ENCODE measurements around the gene PKLR.
A peak's percentile ranks its signal among the peaks of the same experiment; 100 is the strongest.
"Not testable (repeated sequence)": the region's sequence is repeated elsewhere in the genome, so short reads cannot be mapped to it uniquely, and the experiment has no call there.

The PKLR gene

GRCh38 chr1:155255243-155256007 lies 45.8 kb downstream of the PKLR start, which contains the start of gene ENTREP3:
TSS of gene ENTREP3 (minus strand) at chr1:155255483. CDS start at chr1:155254877, 606 bp downstream.
- DNase-seq (ENCODE audit: low read depth in 3 of 3): peak; percentile 63 to 82 (median 67)

- DNase-seq (ENCODE audit: low read depth in 3 of 3): no peak
Measured at GRCh38 chr1:155254714-155255242, 46.5 kb downstream of the PKLR start.

- no peak for DNase-seq (ENCODE audit: low read depth in 3 of 3)
Measured at GRCh38 chr1:155254228-155254713, 47.0 kb downstream of the PKLR start.

GRCh38 chr1:155253797-155254196 lies 47.4 kb downstream of the PKLR start:
- DNase-seq (ENCODE audit: low read depth in 3 of 3): no peak

- no peak for DNase-seq (ENCODE audit: low read depth in 3 of 3)
Measured at GRCh38 chr1:155253208-155253607, 48.0 kb downstream of the PKLR start.

GRCh38 chr1:155251566-155251965 lies 49.7 kb downstream of the PKLR start:
- no peak for DNase-seq (ENCODE audit: low read depth in 3 of 3)

GRCh38 chr1:155250633-155251449 lies 50.4 kb downstream of the PKLR start:
- DNase-seq (ENCODE audit: low read depth in 3 of 3): peak; percentile 90 to 97 (median 96)

- no peak for DNase-seq (ENCODE audit: low read depth in 3 of 3)
Measured at GRCh38 chr1:155250246-155250632, 51.0 kb downstream of the PKLR start.

- DNase-seq (ENCODE audit: low read depth in 3 of 3): no peak
Measured at GRCh38 chr1:155247667-155248553, 53.3 kb downstream of the PKLR start.

- DNase-seq (ENCODE audit: low read depth in 3 of 3): not testable (repeated sequence)
Measured at GRCh38 chr1:155246796-155247195, 54.4 kb downstream of the PKLR start.

GRCh38 chr1:155245163-155245524 lies 56.1 kb downstream of the PKLR start:
- DNase-seq (ENCODE audit: low read depth in 3 of 3): no peak

GRCh38 chr1:155244368-155245162 lies 56.7 kb downstream of the PKLR start:
- DNase-seq (ENCODE audit: low read depth in 3 of 3): peak; percentile 84 to 96 (median 93)

- DNase-seq (ENCODE audit: low read depth in 3 of 3): no peak
Measured at GRCh38 chr1:155242805-155243358, 58.4 kb downstream of the PKLR start.

GRCh38 chr1:155241841-155242264 lies 59.4 kb downstream of the PKLR start:
- no peak for DNase-seq (ENCODE audit: low read depth in 3 of 3)

- DNase-seq (ENCODE audit: low read depth in 3 of 3): peak in 1 of 3 donors; percentile 38
Measured at GRCh38 chr1:155241069-155241679, 60.1 kb downstream of the PKLR start.
